Naive thymus-derived CD4-positive, alpha-beta T cell (primary cell): ENCODE data around the gene ACSF3. TPM values are rescaled to one million over a fixed set of nuclear protein-coding genes. Genes with fewer than 3 reads are reported as not detected.

Experiments used
- ATAC-seq: fragments of 150-1000 bp; cut with Tn5 transposase; 2 replicates; pipeline ENCODE4 v1.10.0; 2021; ENCODE audit warnings: mild to moderate bottlenecking, moderate library complexity
- CTCF ChIA-PET: fragments of 350-600 bp; sonication (Branson Sonifier 250); formaldehyde crosslinking; loops from one replicate; lab custom pipeline; 2021; ENCODE audit warnings: antibody characterized with exemption; lab: Charles Lee
- POLR2A ChIA-PET: fragments of 350-600 bp; sonication (Branson Sonifier 250); formaldehyde crosslinking; loops from one replicate; lab custom pipeline; 2021; ENCODE audit warnings: antibody characterized with exemption, inconsistent platforms; lab: Charles Lee
- DNase-seq, 9 donors: peaks; one replicate each; pipeline versions ENCODE4 v3.0.0 to v3.0.0-alpha.2; 2020 to 2022; ENCODE audit warnings: mixed read lengths in 1 of 9
- H3K27ac ChIP-seq: one replicate; pipeline ENCODE4 v1.7.0; 2013; ENCODE audit warnings: mild to moderate bottlenecking, low read depth, low read length, moderate library complexity
- H3K27me3 ChIP-seq, 2 donors: one replicate each; pipeline ENCODE4 v1.7.0; 2013; ENCODE audit warnings: low read length in 2 of 2, mild to moderate bottlenecking in 2 of 2, moderate library complexity in 2 of 2; ENCODE audit not compliant: control insufficient read depth in 2 of 2, insufficient read depth in 2 of 2
- H3K36me3 ChIP-seq, 3 experiments: 1 replicate in 2 of 3; 2 replicates in 1 of 3; pipeline ENCODE4 v1.7.0; 2013; ENCODE audit warnings: low read length in 3 of 3, mild to moderate bottlenecking in 3 of 3, moderate library complexity in 1 of 3; ENCODE audit not compliant: insufficient read depth in 3 of 3, control insufficient read depth in 2 of 3
- H3K4me1 ChIP-seq, 2 donors: one replicate each; pipeline ENCODE4 v1.7.0; 2013; ENCODE audit warnings: low read length in 2 of 2, mild to moderate bottlenecking in 2 of 2, moderate library complexity in 1 of 2; ENCODE audit not compliant: control insufficient read depth in 2 of 2, insufficient read depth in 2 of 2
- H3K4me3 ChIP-seq: 2 replicates; pipeline ENCODE4 v1.7.0; 2013; ENCODE audit warnings: mild to moderate bottlenecking, low read length
- H3K9me3 ChIP-seq, 3 experiments: 1 replicate in 2 of 3; 2 replicates in 1 of 3; pipeline ENCODE4 v1.7.0; 2013; ENCODE audit warnings: low read length in 3 of 3; ENCODE audit not compliant: control insufficient read depth in 2 of 3
- H3K27ac Mint-ChIP-seq, 9 donors: one replicate each; pipeline ENCODE4 v1.8.0; 2020 to 2022; ENCODE audit warnings: mixed read lengths in 9 of 9, mild to moderate bottlenecking in 8 of 9, moderate library complexity in 5 of 9, inconsistent platforms in 2 of 9
- H3K27me3 Mint-ChIP-seq, 5 donors: one replicate each; pipeline ENCODE4 v1.8.0; 2021 to 2022; ENCODE audit warnings: mixed read lengths in 5 of 5, mild to moderate bottlenecking in 1 of 5
- H3K36me3 Mint-ChIP-seq, 5 donors: one replicate each; pipeline ENCODE4 v1.8.0; 2020 to 2022; ENCODE audit warnings: mixed read lengths in 5 of 5, mild to moderate bottlenecking in 3 of 5, inconsistent platforms in 1 of 5
- H3K4me1 Mint-ChIP-seq, 7 donors: one replicate each; pipeline ENCODE4 v1.8.0; 2020 to 2022; ENCODE audit warnings: mixed read lengths in 7 of 7, mild to moderate bottlenecking in 3 of 7, inconsistent platforms in 1 of 7
- H3K4me3 Mint-ChIP-seq, 10 donors: one replicate each; pipeline ENCODE4 v1.8.0; 2020 to 2022; ENCODE audit warnings: mild to moderate bottlenecking in 10 of 10, mixed read lengths in 10 of 10, moderate library complexity in 6 of 10, inconsistent platforms in 2 of 10
- H3K9me3 Mint-ChIP-seq, 11 donors: one replicate each; pipeline ENCODE4 v1.8.0; 2020 to 2022; ENCODE audit warnings: mixed read lengths in 11 of 11, mild to moderate bottlenecking in 4 of 11, inconsistent platforms in 1 of 11, moderate library complexity in 1 of 11
- intact Hi-C, 2 donors: fragments of 100-400 bp; cut with micrococcal nuclease; formaldehyde crosslinking; loops; one replicate each; pipeline ENCODE4 v1.15.1; 2023
- polyA plus RNA-seq, 2 donors: library from polyadenylated mRNA; unstranded; fragments of 300-500 nt; fragmentation: Illumina TruSeq; gene quantifications; one replicate each; pipeline ENCODE4 v1.2.3, GENCODE V29; 2021
- total RNA-seq, 6 experiments: library from RNA in 5 of 6; stranded (reverse) in 5 of 6; gene quantifications; 1 replicate in 5 of 6; 2 replicates in 1 of 6; pipeline ENCODE4 v1.2.3 and lab custom pipeline; 2021 to 2026

Gene ACSF3
- total and polyA plus RNA-seq, 7 experiments from 2014 or later = 26.2 to 84.1 (median 68.5) TPM

- Histone ChIP-seq H3K36me3 (peaks cover 0 to 42% (median 0%) of the 10 kb centered on the region in 3 experiments), H3K27me3 (no peaks in the 10 kb centered on the region), H3K4me3 (no peak overlapping the region), H3K4me1 (peaks cover 15 to 53% of the 10 kb centered on the region in 2 donors), H3K27ac (no peak overlapping the region), H3K9me3 (no peaks in the 10 kb centered on the region)
- DNase-seq (no peak), ATAC-seq (no peak)
- ChIA-PET POLR2A (interaction anchor here (1.8 kb wide), 1 partner anchor 26 kb away, joined by 5 read pairs; the partner anchor contains the start of gene ACSF3), CTCF (interaction anchor here (0.5 kb wide), 1 partner anchor 104 kb away, joined by 5 read pairs; no protein-coding TSS in a partner anchor)
- Mint-ChIP-seq H3K4me3 (peak overlapping the region in 5 of 10 donors; percentile 4 to 71 (median 38)), H3K27ac (peak overlapping the region in 6 of 9 donors; percentile 59 to 99 (median 74)), H3K4me1 (peaks cover 29 to 93% (median 64%) of the 10 kb centered on the region in 7 donors), H3K27me3 (no peaks in the 10 kb centered on the region), H3K9me3 (peaks cover 0 to 2% (median 0%) of the 10 kb centered on the region in 11 donors), H3K36me3 (peaks cover 0 to 32% (median 12%) of the 10 kb centered on the region in 5 donors)
- intact Hi-C loops = loop anchor here in 1 of 2 donors (5.0 to 10.0 kb wide), 2 partner anchors 83 to 545 kb away; partner anchors contain the start of genes SLC22A31 and ZC3H18
These were observed 26.0 kb downstream of the ACSF3 start for GRCh38 chr16:89119661-89120141.

DNA sequence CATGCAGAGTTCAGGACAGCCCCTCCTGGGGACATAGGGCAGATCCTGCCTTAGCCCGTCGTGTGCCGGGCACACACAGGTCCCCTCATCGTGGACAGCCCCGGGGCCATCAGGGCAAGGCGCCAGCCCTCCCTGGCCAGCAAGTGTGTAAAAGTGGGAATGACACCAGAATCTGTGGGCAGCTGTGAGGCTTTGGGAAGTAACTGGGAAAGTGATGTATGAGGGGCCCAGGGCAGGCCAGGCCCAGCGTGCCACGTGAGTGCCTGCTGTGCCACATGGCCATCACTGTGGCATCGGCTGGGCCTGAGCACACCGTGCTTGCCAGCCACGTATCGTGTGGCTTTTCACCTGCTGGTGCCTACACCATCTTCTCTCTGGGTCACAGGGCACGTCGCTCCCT is 26.6 kb downstream of the ACSF3 start:
- intact Hi-C loops = no loop called here

GRCh38 chr16:89120921-89121351 is 27.3 kb downstream of the ACSF3 start:
- peaks cover 17 to 88% (median 58%) of the 10 kb centered on the region in 7 donors for H3K4me1 Mint-ChIP-seq
- no peaks in the 10 kb centered on the region for H3K27me3 ChIP-seq
- peak overlapping the region in 2 of 10 donors; percentile 21 to 33 for H3K4me3 Mint-ChIP-seq
- POLR2A ChIA-PET = interaction anchor here (1.5 to 2.2 kb wide), 2 partner anchors 21 to 25 kb away, joined by 3 to 7 read pairs; no protein-coding TSS in a partner anchor
- H3K4me1 ChIP-seq = peaks cover 7 to 44% of the 10 kb centered on the region in 2 donors
- H3K27ac Mint-ChIP-seq = peak overlapping the region in 5 of 9 donors; percentile 25 to 84 (median 67)
- DNase-seq = no peak
- peaks cover 0 to 47% (median 0%) of the 10 kb centered on the region in 3 experiments for H3K36me3 ChIP-seq
- CTCF ChIA-PET = no interaction called here
- H3K36me3 Mint-ChIP-seq = peaks cover 3 to 35% (median 11%) of the 10 kb centered on the region in 5 donors
- no peak overlapping the region for H3K4me3 ChIP-seq
- peaks cover 0 to 4% (median 0%) of the 10 kb centered on the region in 11 donors for H3K9me3 Mint-ChIP-seq
- no peak overlapping the region for H3K27ac ChIP-seq
- no peaks in the 10 kb centered on the region for H3K27me3 Mint-ChIP-seq
- H3K9me3 ChIP-seq = no peaks in the 10 kb centered on the region
- no peak for ATAC-seq
- intact Hi-C loops = no loop called here

More for the DNA sequence above, 26.6 kb downstream of the ACSF3 start:
- Histone ChIP-seq H3K27me3 (no peaks in the 10 kb centered on the region), H3K4me1 (peaks cover 10 to 49% of the 10 kb centered on the region in 2 donors), H3K4me3 (no peak overlapping the region), H3K27ac (no peak overlapping the region), H3K36me3 (peaks cover 0 to 42% (median 0%) of the 10 kb centered on the region in 3 experiments), H3K9me3 (no peaks in the 10 kb centered on the region)
- Mint-ChIP-seq H3K27me3 (no peaks in the 10 kb centered on the region), H3K4me3 (peak overlapping the region in 2 of 10 donors; percentile 33 to 71), H3K36me3 (peaks cover 0 to 29% (median 8%) of the 10 kb centered on the region in 5 donors), H3K27ac (peak overlapping the region in 6 of 9 donors; percentile 25 to 95 (median 63)), H3K4me1 (peaks cover 23 to 90% (median 61%) of the 10 kb centered on the region in 7 donors), H3K9me3 (peaks cover 0 to 2% (median 0%) of the 10 kb centered on the region in 11 donors)
- ATAC-seq (no peak), DNase-seq (no peak)
- ChIA-PET POLR2A (no interaction called here), CTCF (no interaction called here)

DNA sequence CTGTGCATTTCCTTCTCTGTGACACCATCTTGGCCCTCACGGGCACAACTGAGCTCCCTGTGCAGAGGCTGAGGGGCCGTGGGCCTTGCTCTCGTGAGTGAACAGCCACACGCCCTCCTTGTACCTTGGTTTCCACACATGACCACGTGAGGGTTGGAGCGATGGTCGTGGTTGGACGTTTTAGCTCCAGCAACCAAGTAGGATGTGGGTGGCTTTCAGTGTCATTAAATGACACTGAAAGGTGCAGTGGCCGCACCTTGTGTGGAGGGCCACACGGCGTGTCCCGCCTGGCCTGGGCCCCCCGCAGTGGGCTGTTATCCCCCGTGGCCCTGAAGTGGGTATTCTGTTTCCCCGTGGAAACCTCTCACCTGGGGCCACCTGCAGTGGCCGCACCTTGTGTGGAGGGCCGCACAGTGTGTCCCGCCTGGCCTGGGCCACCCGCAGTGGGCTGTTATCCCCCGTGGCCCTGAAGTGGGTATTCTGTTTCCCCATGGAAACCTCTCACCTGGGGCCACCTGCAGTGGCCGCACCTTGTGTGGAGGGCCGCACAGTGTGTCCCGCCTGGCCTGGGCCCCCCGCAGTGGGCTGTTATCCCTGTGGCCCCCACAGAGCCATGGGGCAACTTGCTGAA is 28.2 kb downstream of the ACSF3 start:
- peak overlapping the region in 2 of 10 donors; percentile 69 to 75 for H3K4me3 Mint-ChIP-seq
- H3K27ac Mint-ChIP-seq = peak overlapping the region in 8 of 9 donors; percentile 84 to 99 (median 94)
- H3K27me3 Mint-ChIP-seq = no peaks in the 10 kb centered on the region
- H3K4me1 Mint-ChIP-seq = peaks cover 11 to 81% (median 52%) of the 10 kb centered on the region in 7 donors
- Histone ChIP-seq H3K4me3 (no peak overlapping the region), H3K36me3 (peaks cover 0 to 46% (median 0%) of the 10 kb centered on the region in 3 experiments), H3K4me1 (peaks cover 3 to 36% of the 10 kb centered on the region in 2 donors), H3K9me3 (no peaks in the 10 kb centered on the region), H3K27ac (peak overlapping the region; percentile 66), H3K27me3 (no peaks in the 10 kb centered on the region)
- ChIA-PET CTCF (interaction anchor here (0.7 to 1.0 kb wide), 3 partner anchors 22 to 34 kb away, joined by 3 to 4 read pairs (median 4); no protein-coding TSS in a partner anchor), POLR2A (interaction anchor here (0.5 to 2.2 kb wide), 5 partner anchors 10 to 94 kb away, joined by 3 to 8 read pairs (median 5); partner anchors contain the start of gene ACSF3)
- H3K9me3 Mint-ChIP-seq = peaks cover 0 to 5% (median 0%) of the 10 kb centered on the region in 11 donors
- intact Hi-C loops = loop anchor here in 1 of 2 donors (1.0 to 2.0 kb wide), 4 partner anchors 25 to 265 kb away; partner anchors contain the start of genes GALNS and TRAPPC2L
- ATAC-seq (no peak), DNase-seq (no peak)
- peaks cover 4 to 40% (median 11%) of the 10 kb centered on the region in 5 donors for H3K36me3 Mint-ChIP-seq

DNA sequence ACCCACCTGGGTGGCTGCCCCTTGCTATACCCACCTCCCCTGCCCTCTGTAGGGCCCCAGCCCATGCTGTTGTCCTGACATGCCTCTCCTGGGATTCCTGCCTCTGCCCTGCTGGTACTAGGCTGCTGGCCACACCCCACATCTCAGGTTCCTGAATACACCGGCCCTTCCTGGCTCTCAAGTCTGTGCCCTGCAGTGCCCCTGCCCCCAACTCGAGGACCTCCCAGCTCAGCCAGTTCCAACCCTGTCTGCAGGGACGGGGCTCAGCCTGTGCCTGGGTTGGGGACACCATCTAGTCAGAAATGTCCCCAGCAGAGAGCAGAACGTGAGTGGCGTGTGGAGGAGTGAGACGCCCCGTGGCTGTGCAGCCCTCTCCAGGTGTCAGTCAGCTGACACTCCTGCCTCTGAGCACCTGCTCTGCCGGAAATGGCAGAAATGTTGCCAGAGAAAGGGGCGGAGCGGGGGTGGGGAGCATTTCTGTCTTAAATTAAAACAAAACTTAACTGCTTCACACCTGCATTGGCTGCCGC is 28.7 kb downstream of the ACSF3 start:
- CTCF ChIA-PET = interaction anchor here (0.7 to 1.0 kb wide), 4 partner anchors 12 to 34 kb away, joined by 3 to 4 read pairs (median 4); no protein-coding TSS in a partner anchor

More for the DNA sequence above, 28.7 kb downstream of the ACSF3 start:
- Mint-ChIP-seq H3K4me3 (peak overlapping the region in 9 of 10 donors; percentile 65 to 78 (median 72)), H3K4me1 (peaks cover 11 to 76% (median 46%) of the 10 kb centered on the region in 7 donors), H3K9me3 (peaks cover 0 to 5% (median 0%) of the 10 kb centered on the region in 11 donors), H3K27ac (peak overlapping the region; percentile 55 to 99 (median 94)), H3K36me3 (peaks cover 4 to 39% (median 9%) of the 10 kb centered on the region in 5 donors), H3K27me3 (no peaks in the 10 kb centered on the region)
- Histone ChIP-seq H3K36me3 (peaks cover 0 to 40% (median 0%) of the 10 kb centered on the region in 3 experiments), H3K4me3 (peak overlapping the region; percentile 55), H3K9me3 (no peaks in the 10 kb centered on the region), H3K4me1 (peaks cover 3 to 30% of the 10 kb centered on the region in 2 donors), H3K27me3 (no peaks in the 10 kb centered on the region), H3K27ac (peak overlapping the region; percentile 66)
- peak; percentile 94 for ATAC-seq
- DNase-seq = peak in 8 of 9 donors; percentile 42 to 91 (median 88)
- POLR2A ChIA-PET = interaction anchor here (0.5 to 2.2 kb wide), 6 partner anchors 10 to 94 kb away, joined by 3 to 8 read pairs (median 4); partner anchors contain the start of gene ACSF3
- intact Hi-C loops = loop anchor here in 1 of 2 donors (1.0 to 2.0 kb wide), 4 partner anchors 25 to 266 kb away; partner anchors contain the start of genes GALNS and TRAPPC2L
